H9 (cell line): ENCODE results near the gene MME. TPM values are rescaled to one million over a fixed set of nuclear protein-coding genes. Genes with fewer than 3 reads are reported as not detected.

Experiments
- DNase-seq: peaks from one replicate; pipeline ENCODE4 v3.0.0-alpha.2; 2017
- H2AFZ ChIP-seq: one replicate; pipeline ENCODE4 v1.6.1; 2013; ENCODE audit warnings: mild to moderate bottlenecking, low read length, control low read depth, moderate library complexity
- H2AK5ac ChIP-seq: 2 replicates; pipeline ENCODE4 v1.6.1; 2013; ENCODE audit warnings: low read length, control low read depth, mixed read lengths; ENCODE audit not compliant: insufficient read length
- H2BK120ac ChIP-seq: one replicate; pipeline ENCODE4 v1.6.1; 2013; ENCODE audit warnings: low read depth, mild to moderate bottlenecking, low read length, control low read depth, inconsistent platforms; ENCODE audit not compliant: poor library complexity, severe bottlenecking
- H2BK12ac ChIP-seq: 2 replicates; pipeline ENCODE4 v1.6.1; 2013; ENCODE audit warnings: low read length, control low read depth, mixed read lengths, low read depth; ENCODE audit not compliant: insufficient read length
- H2BK15ac ChIP-seq: 2 replicates; pipeline ENCODE4 v1.6.1; 2013; ENCODE audit warnings: low read depth, low read length, control low read depth
- H2BK20ac ChIP-seq: one replicate; pipeline ENCODE4 v1.6.1; 2013; ENCODE audit warnings: low read depth, mild to moderate bottlenecking, low read length, control low read depth, inconsistent platforms; ENCODE audit not compliant: poor library complexity, severe bottlenecking
- H2BK5ac ChIP-seq: 2 replicates; pipeline ENCODE4 v1.6.1; 2013; ENCODE audit warnings: low read length, control low read depth, mixed read lengths; ENCODE audit not compliant: insufficient read length
- H3K14ac ChIP-seq: 2 replicates; pipeline ENCODE4 v1.6.1; 2013; ENCODE audit warnings: low read length, control low read depth; ENCODE audit not compliant: insufficient read depth
- H3K18ac ChIP-seq: 2 replicates; pipeline ENCODE4 v1.6.1; 2013; ENCODE audit warnings: low read depth, mild to moderate bottlenecking, mixed read lengths, low read length, control low read depth; ENCODE audit not compliant: insufficient read length
- H3K23ac ChIP-seq: 2 replicates; pipeline ENCODE4 v1.6.1; 2013; ENCODE audit warnings: low read length, control low read depth, mixed read lengths, low read depth; ENCODE audit not compliant: insufficient read length
- H3K23me2 ChIP-seq: 2 replicates; pipeline ENCODE4 v1.6.1; 2013; ENCODE audit warnings: low read depth, mild to moderate bottlenecking, mixed read lengths, low read length, control low read depth; ENCODE audit not compliant: insufficient read length, poor library complexity, severe bottlenecking
- H3K27ac ChIP-seq: 2 replicates; pipeline ENCODE4 v1.5.1; 2013; ENCODE audit warnings: low read length, control low read depth, mixed read lengths, low read depth; ENCODE audit not compliant: insufficient read length
- H3K27me3 ChIP-seq: 2 replicates; pipeline ENCODE4 v1.6.1; 2013; ENCODE audit warnings: low read length, control low read depth, inconsistent platforms; ENCODE audit not compliant: insufficient read depth
- H3K4ac ChIP-seq: 2 replicates; pipeline ENCODE4 v1.6.1; 2013; ENCODE audit warnings: low read depth, mild to moderate bottlenecking, control low read depth, inconsistent platforms, low read length, moderate library complexity
- H3K4me1 ChIP-seq: 2 replicates; pipeline ENCODE4 v1.6.1; 2013; ENCODE audit warnings: low read length, control low read depth, inconsistent platforms; ENCODE audit not compliant: insufficient read depth
- H3K4me2 ChIP-seq: 2 replicates; pipeline ENCODE4 v1.6.1; 2013; ENCODE audit warnings: low read length, control low read depth, mixed read lengths; ENCODE audit not compliant: insufficient read length, insufficient read depth
- H3K56ac ChIP-seq: 2 replicates; pipeline ENCODE4 v1.6.1; 2013; ENCODE audit warnings: low read depth, mild to moderate bottlenecking, mixed read lengths, low read length, control low read depth; ENCODE audit not compliant: insufficient read length
- H3K79me1 ChIP-seq: 2 replicates; pipeline ENCODE4 v1.6.1; 2013; ENCODE audit warnings: low read depth, mild to moderate bottlenecking, moderate library complexity, low read length, control low read depth, inconsistent platforms; ENCODE audit not compliant: insufficient read depth, poor library complexity, severe bottlenecking
- H3K79me2 ChIP-seq: 2 replicates; pipeline ENCODE4 v1.6.1; 2013; ENCODE audit warnings: low read length, control low read depth, inconsistent platforms; ENCODE audit not compliant: insufficient read depth
- H3K9ac ChIP-seq: 2 replicates; pipeline ENCODE4 v1.6.1; 2013; ENCODE audit warnings: low read length, control low read depth, mixed read lengths; ENCODE audit not compliant: insufficient read length; ENCODE audit errors: extremely low read depth
- H3K9me3 ChIP-seq: one replicate; pipeline ENCODE4 v1.6.1; 2013; ENCODE audit warnings: low read depth, low read length, inconsistent platforms; ENCODE audit not compliant: control insufficient read depth
- H3T11ph ChIP-seq: one replicate; pipeline ENCODE4 v1.6.1; 2013; ENCODE audit warnings: mild to moderate bottlenecking, low read length, control low read depth, inconsistent platforms
- H4K20me1 ChIP-seq: one replicate; pipeline ENCODE4 v1.6.1; 2013; ENCODE audit not compliant: control insufficient read depth, insufficient read length, insufficient read depth
- H4K5ac ChIP-seq: 2 replicates; pipeline ENCODE4 v1.6.1; 2013; ENCODE audit warnings: low read depth, mild to moderate bottlenecking, mixed read lengths, low read length, control low read depth; ENCODE audit not compliant: insufficient read length
- H4K8ac ChIP-seq: replicated peaks from 2 replicates; pipeline ENCODE4 v1.6.1; 2013; ENCODE audit warnings: low read length, control low read depth, mixed read lengths, low read depth; ENCODE audit not compliant: insufficient read length
- H4K91ac ChIP-seq: 2 replicates; pipeline ENCODE4 v1.6.1; 2013; ENCODE audit warnings: low read depth, mild to moderate bottlenecking, moderate library complexity, mixed read lengths, low read length, control low read depth; ENCODE audit not compliant: insufficient read length
- H3K27ac Mint-ChIP-seq, 3 experiments: 2 replicates in 2 of 3; 3 replicates in 1 of 3; pipeline ENCODE4 v1.8.0; 2020 to 2021; ENCODE audit warnings: mixed read lengths in 3 of 3, mild to moderate bottlenecking in 1 of 3, moderate library complexity in 1 of 3
- H3K27me3 Mint-ChIP-seq: 2 replicates; pipeline ENCODE4 v1.8.0; 2021; ENCODE audit warnings: low read depth, mild to moderate bottlenecking, moderate library complexity, mixed read lengths
- H3K36me3 Mint-ChIP-seq, 3 experiments: 2 replicates in 2 of 3; 3 replicates in 1 of 3; pipeline ENCODE4 v1.8.0; 2020 to 2021; ENCODE audit warnings: low read depth in 3 of 3, mixed read lengths in 3 of 3; ENCODE audit not compliant: insufficient read depth in 1 of 3
- H3K4me1 Mint-ChIP-seq, 2 experiments: 2 replicates each; pipeline ENCODE4 v1.8.0; 2020; ENCODE audit warnings: mixed read lengths in 2 of 2
- H3K4me3 Mint-ChIP-seq, 2 experiments: 2 replicates in 1 of 2; 3 replicates in 1 of 2; pipeline ENCODE4 v1.8.0; 2020 to 2021; ENCODE audit warnings: mild to moderate bottlenecking in 2 of 2, mixed read lengths in 2 of 2, moderate library complexity in 1 of 2
- H3K9me3 Mint-ChIP-seq, 2 experiments: 2 replicates in 1 of 2; 3 replicates in 1 of 2; pipeline ENCODE4 v1.8.0; 2020; ENCODE audit warnings: mild to moderate bottlenecking in 2 of 2, mixed read lengths in 2 of 2, moderate library complexity in 1 of 2
- WGBS: extraction: QIAGEN DNeasy Blood & Tissue Kit; methylation state at CpG from one replicate; pipeline ENCODE4 v1.1.7; 2013; ENCODE audit warnings: missing lambda C conversion rate, low lambda C conversion rate, mixed read lengths; ENCODE audit not compliant: insufficient read length; ENCODE audit errors: extremely low coverage; 5-methylcytosine and 5-hydroxymethylcytosine counted together
- total RNA-seq: library from RNA; stranded (reverse); gene quantifications from 2 replicates; pipeline ENCODE4 v1.2.1, GENCODE V29; 2021
- TF ChIP-seq, protein P1 (sequence below): fragments of 200-600 bp; sonication (generic); conservative IDR thresholded peaks from 3 replicates; pipeline ENCODE4 v1.8.0; 2021; ENCODE audit warnings: antibody characterized with exemption, mild to moderate bottlenecking

The MME gene
- total RNA-seq, 1 experiment from 2014 or later: 16.4 TPM

DNA sequence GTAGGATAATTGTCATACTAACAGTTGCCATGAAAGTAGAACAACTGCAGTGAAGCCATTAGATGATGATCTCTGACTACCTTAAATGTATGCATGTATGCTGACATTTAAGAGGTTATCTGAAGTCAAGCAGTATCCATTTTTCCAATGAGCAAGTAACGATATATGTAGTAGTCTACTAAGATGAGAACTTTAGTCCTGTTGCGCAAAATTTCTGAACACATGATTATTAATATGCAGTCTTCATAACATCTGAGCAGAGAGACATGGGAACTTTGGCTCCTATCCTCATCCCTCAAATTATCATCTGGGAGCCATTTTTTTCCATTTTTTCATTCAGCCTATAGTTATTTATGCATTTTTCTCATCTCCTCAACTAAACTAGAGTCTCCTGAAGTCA is 79.2 kb downstream of the MME start:
- H3K4ac ChIP-seq: no peak overlapping the region
- Mint-ChIP-seq H3K27me3 (no peaks in the 10 kb centered on the region), H3K9me3 (no peaks in the 10 kb centered on the region), H3K27ac (no peak overlapping the region; a peak in 1 of 7 replicates), H3K36me3 (no peaks in the 10 kb centered on the region), H3K4me3 (no peak overlapping the region), H3K4me1 (no peaks in the 10 kb centered on the region)
- no peak for DNase-seq
- no peaks in the 10 kb centered on the region for H3K9me3 ChIP-seq
- no peak overlapping the region for H3K56ac ChIP-seq
- no peaks in the 10 kb centered on the region for H3K23me2 ChIP-seq
- no peak overlapping the region for H3K4me2 ChIP-seq
- H3K18ac ChIP-seq: no peak overlapping the region
- no peak overlapping the region for H2BK15ac ChIP-seq
- H2BK120ac ChIP-seq: no peak overlapping the region
- no peaks in the 10 kb centered on the region for H3K4me1 ChIP-seq
- WGBS: no CpG with 5 or more reads among the region's 2 CpGs
- no peak overlapping the region for H2BK5ac ChIP-seq
- H2AK5ac ChIP-seq: no peak overlapping the region
- no peak overlapping the region for H3K9ac ChIP-seq
- no peak overlapping the region for H2AFZ ChIP-seq
- no peaks in the 10 kb centered on the region for H3K27me3 ChIP-seq
- no peak overlapping the region for H4K5ac ChIP-seq
- no peak overlapping the region for H4K91ac ChIP-seq
- no peak overlapping the region for H4K8ac ChIP-seq
- H2BK20ac ChIP-seq: no peak overlapping the region
- H3K27ac ChIP-seq: no peak overlapping the region
- no peaks in the 10 kb centered on the region for H4K20me1 ChIP-seq
- no peak overlapping the region for H3K23ac ChIP-seq
- H2BK12ac ChIP-seq: no peak overlapping the region
- no peaks in the 10 kb centered on the region for H3K79me2 ChIP-seq
- H3T11ph ChIP-seq: no peak overlapping the region
- no peak overlapping the region for H3K14ac ChIP-seq
- TF ChIP-seq, protein P1, sequence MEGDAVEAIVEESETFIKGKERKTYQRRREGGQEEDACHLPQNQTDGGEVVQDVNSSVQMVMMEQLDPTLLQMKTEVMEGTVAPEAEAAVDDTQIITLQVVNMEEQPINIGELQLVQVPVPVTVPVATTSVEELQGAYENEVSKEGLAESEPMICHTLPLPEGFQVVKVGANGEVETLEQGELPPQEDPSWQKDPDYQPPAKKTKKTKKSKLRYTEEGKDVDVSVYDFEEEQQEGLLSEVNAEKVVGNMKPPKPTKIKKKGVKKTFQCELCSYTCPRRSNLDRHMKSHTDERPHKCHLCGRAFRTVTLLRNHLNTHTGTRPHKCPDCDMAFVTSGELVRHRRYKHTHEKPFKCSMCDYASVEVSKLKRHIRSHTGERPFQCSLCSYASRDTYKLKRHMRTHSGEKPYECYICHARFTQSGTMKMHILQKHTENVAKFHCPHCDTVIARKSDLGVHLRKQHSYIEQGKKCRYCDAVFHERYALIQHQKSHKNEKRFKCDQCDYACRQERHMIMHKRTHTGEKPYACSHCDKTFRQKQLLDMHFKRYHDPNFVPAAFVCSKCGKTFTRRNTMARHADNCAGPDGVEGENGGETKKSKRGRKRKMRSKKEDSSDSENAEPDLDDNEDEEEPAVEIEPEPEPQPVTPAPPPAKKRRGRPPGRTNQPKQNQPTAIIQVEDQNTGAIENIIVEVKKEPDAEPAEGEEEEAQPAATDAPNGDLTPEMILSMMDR: no peak
- no peaks in the 10 kb centered on the region for H3K79me1 ChIP-seq
